H9 (cell line): Measurements from ENCODE around the gene ZNF557. TPM values are rescaled to one million over a fixed set of nuclear protein-coding genes. Genes with fewer than 3 reads are reported as not detected.

Experiments
- DNase-seq: peaks from one replicate; pipeline ENCODE4 v3.0.0-alpha.2; 2017
- H2AFZ ChIP-seq: one replicate; pipeline ENCODE4 v1.6.1; 2013; ENCODE audit warnings: mild to moderate bottlenecking, low read length, control low read depth, moderate library complexity
- H2AK5ac ChIP-seq: 2 replicates; pipeline ENCODE4 v1.6.1; 2013; ENCODE audit warnings: low read length, control low read depth, mixed read lengths; ENCODE audit not compliant: insufficient read length
- H2BK120ac ChIP-seq: one replicate; pipeline ENCODE4 v1.6.1; 2013; ENCODE audit warnings: low read depth, mild to moderate bottlenecking, low read length, control low read depth, inconsistent platforms; ENCODE audit not compliant: poor library complexity, severe bottlenecking
- H2BK12ac ChIP-seq: 2 replicates; pipeline ENCODE4 v1.6.1; 2013; ENCODE audit warnings: low read length, control low read depth, mixed read lengths, low read depth; ENCODE audit not compliant: insufficient read length
- H2BK15ac ChIP-seq: 2 replicates; pipeline ENCODE4 v1.6.1; 2013; ENCODE audit warnings: low read depth, low read length, control low read depth
- H2BK20ac ChIP-seq: one replicate; pipeline ENCODE4 v1.6.1; 2013; ENCODE audit warnings: low read depth, mild to moderate bottlenecking, low read length, control low read depth, inconsistent platforms; ENCODE audit not compliant: poor library complexity, severe bottlenecking
- H2BK5ac ChIP-seq: 2 replicates; pipeline ENCODE4 v1.6.1; 2013; ENCODE audit warnings: low read length, control low read depth, mixed read lengths; ENCODE audit not compliant: insufficient read length
- H3K14ac ChIP-seq: 2 replicates; pipeline ENCODE4 v1.6.1; 2013; ENCODE audit warnings: low read length, control low read depth; ENCODE audit not compliant: insufficient read depth
- H3K18ac ChIP-seq: 2 replicates; pipeline ENCODE4 v1.6.1; 2013; ENCODE audit warnings: low read depth, mild to moderate bottlenecking, mixed read lengths, low read length, control low read depth; ENCODE audit not compliant: insufficient read length
- H3K23ac ChIP-seq: 2 replicates; pipeline ENCODE4 v1.6.1; 2013; ENCODE audit warnings: low read length, control low read depth, mixed read lengths, low read depth; ENCODE audit not compliant: insufficient read length
- H3K23me2 ChIP-seq: 2 replicates; pipeline ENCODE4 v1.6.1; 2013; ENCODE audit warnings: low read depth, mild to moderate bottlenecking, mixed read lengths, low read length, control low read depth; ENCODE audit not compliant: insufficient read length, poor library complexity, severe bottlenecking
- H3K27ac ChIP-seq: 2 replicates; pipeline ENCODE4 v1.5.1; 2013; ENCODE audit warnings: low read length, control low read depth, mixed read lengths, low read depth; ENCODE audit not compliant: insufficient read length
- H3K27me3 ChIP-seq: 2 replicates; pipeline ENCODE4 v1.6.1; 2013; ENCODE audit warnings: low read length, control low read depth, inconsistent platforms; ENCODE audit not compliant: insufficient read depth
- H3K4ac ChIP-seq: 2 replicates; pipeline ENCODE4 v1.6.1; 2013; ENCODE audit warnings: low read depth, mild to moderate bottlenecking, control low read depth, inconsistent platforms, low read length, moderate library complexity
- H3K4me1 ChIP-seq: 2 replicates; pipeline ENCODE4 v1.6.1; 2013; ENCODE audit warnings: low read length, control low read depth, inconsistent platforms; ENCODE audit not compliant: insufficient read depth
- H3K4me2 ChIP-seq: 2 replicates; pipeline ENCODE4 v1.6.1; 2013; ENCODE audit warnings: low read length, control low read depth, mixed read lengths; ENCODE audit not compliant: insufficient read length, insufficient read depth
- H3K56ac ChIP-seq: 2 replicates; pipeline ENCODE4 v1.6.1; 2013; ENCODE audit warnings: low read depth, mild to moderate bottlenecking, mixed read lengths, low read length, control low read depth; ENCODE audit not compliant: insufficient read length
- H3K79me1 ChIP-seq: 2 replicates; pipeline ENCODE4 v1.6.1; 2013; ENCODE audit warnings: low read depth, mild to moderate bottlenecking, moderate library complexity, low read length, control low read depth, inconsistent platforms; ENCODE audit not compliant: insufficient read depth, poor library complexity, severe bottlenecking
- H3K79me2 ChIP-seq: 2 replicates; pipeline ENCODE4 v1.6.1; 2013; ENCODE audit warnings: low read length, control low read depth, inconsistent platforms; ENCODE audit not compliant: insufficient read depth
- H3K9ac ChIP-seq: 2 replicates; pipeline ENCODE4 v1.6.1; 2013; ENCODE audit warnings: low read length, control low read depth, mixed read lengths; ENCODE audit not compliant: insufficient read length; ENCODE audit errors: extremely low read depth
- H3K9me3 ChIP-seq: one replicate; pipeline ENCODE4 v1.6.1; 2013; ENCODE audit warnings: low read depth, low read length, inconsistent platforms; ENCODE audit not compliant: control insufficient read depth
- H3T11ph ChIP-seq: one replicate; pipeline ENCODE4 v1.6.1; 2013; ENCODE audit warnings: mild to moderate bottlenecking, low read length, control low read depth, inconsistent platforms
- H4K20me1 ChIP-seq: one replicate; pipeline ENCODE4 v1.6.1; 2013; ENCODE audit not compliant: control insufficient read depth, insufficient read length, insufficient read depth
- H4K5ac ChIP-seq: 2 replicates; pipeline ENCODE4 v1.6.1; 2013; ENCODE audit warnings: low read depth, mild to moderate bottlenecking, mixed read lengths, low read length, control low read depth; ENCODE audit not compliant: insufficient read length
- H4K8ac ChIP-seq: replicated peaks from 2 replicates; pipeline ENCODE4 v1.6.1; 2013; ENCODE audit warnings: low read length, control low read depth, mixed read lengths, low read depth; ENCODE audit not compliant: insufficient read length
- H4K91ac ChIP-seq: 2 replicates; pipeline ENCODE4 v1.6.1; 2013; ENCODE audit warnings: low read depth, mild to moderate bottlenecking, moderate library complexity, mixed read lengths, low read length, control low read depth; ENCODE audit not compliant: insufficient read length
- H3K27ac Mint-ChIP-seq, 3 experiments: 2 replicates in 2 of 3; 3 replicates in 1 of 3; pipeline ENCODE4 v1.8.0; 2020 to 2021; ENCODE audit warnings: mixed read lengths in 3 of 3, mild to moderate bottlenecking in 1 of 3, moderate library complexity in 1 of 3
- H3K27me3 Mint-ChIP-seq: 2 replicates; pipeline ENCODE4 v1.8.0; 2021; ENCODE audit warnings: low read depth, mild to moderate bottlenecking, moderate library complexity, mixed read lengths
- H3K36me3 Mint-ChIP-seq, 3 experiments: 2 replicates in 2 of 3; 3 replicates in 1 of 3; pipeline ENCODE4 v1.8.0; 2020 to 2021; ENCODE audit warnings: low read depth in 3 of 3, mixed read lengths in 3 of 3; ENCODE audit not compliant: insufficient read depth in 1 of 3
- H3K4me1 Mint-ChIP-seq, 2 experiments: 2 replicates each; pipeline ENCODE4 v1.8.0; 2020; ENCODE audit warnings: mixed read lengths in 2 of 2
- H3K4me3 Mint-ChIP-seq, 2 experiments: 2 replicates in 1 of 2; 3 replicates in 1 of 2; pipeline ENCODE4 v1.8.0; 2020 to 2021; ENCODE audit warnings: mild to moderate bottlenecking in 2 of 2, mixed read lengths in 2 of 2, moderate library complexity in 1 of 2
- H3K9me3 Mint-ChIP-seq, 2 experiments: 2 replicates in 1 of 2; 3 replicates in 1 of 2; pipeline ENCODE4 v1.8.0; 2020; ENCODE audit warnings: mild to moderate bottlenecking in 2 of 2, mixed read lengths in 2 of 2, moderate library complexity in 1 of 2
- CTCF ChIP-seq: fragments of 200-600 bp; sonication (generic); conservative IDR thresholded peaks from 3 replicates; pipeline ENCODE4 v1.8.0; 2021; ENCODE audit warnings: antibody characterized with exemption, mild to moderate bottlenecking
- WGBS: extraction: QIAGEN DNeasy Blood & Tissue Kit; methylation state at CpG from one replicate; pipeline ENCODE4 v1.1.7; 2013; ENCODE audit warnings: missing lambda C conversion rate, low lambda C conversion rate, mixed read lengths; ENCODE audit not compliant: insufficient read length; ENCODE audit errors: extremely low coverage; 5-methylcytosine and 5-hydroxymethylcytosine counted together
- total RNA-seq: library from RNA; stranded (reverse); gene quantifications from 2 replicates; pipeline ENCODE4 v1.2.1, GENCODE V29; 2021

Gene ZNF557
- total RNA-seq, 1 experiment from 2014 or later = 12.2 TPM

GRCh38 chr19:7098096-7098495 lies 28.6 kb downstream of the ZNF557 start:
- no peak overlapping the region for H3K56ac ChIP-seq
- H2BK5ac ChIP-seq = no peak overlapping the region
- peaks cover 6% of the 10 kb centered on the region for H3K27me3 Mint-ChIP-seq
- no peak overlapping the region for H3K14ac ChIP-seq
- no peaks in the 10 kb centered on the region for H3K23me2 ChIP-seq
- H3K9ac ChIP-seq = no peak overlapping the region
- H4K5ac ChIP-seq = no peak overlapping the region
- H2BK15ac ChIP-seq = no peak overlapping the region
- H3K4me3 Mint-ChIP-seq = peak overlapping the region; percentile 84 to 86
- H4K91ac ChIP-seq = no peak overlapping the region
- H2BK12ac ChIP-seq = no peak overlapping the region
- H3K23ac ChIP-seq = no peak overlapping the region
- no peak overlapping the region for H2AFZ ChIP-seq
- H3K27ac ChIP-seq = no peak overlapping the region
- no peak overlapping the region for H2AK5ac ChIP-seq
- no peak overlapping the region for H3T11ph ChIP-seq
- no peaks in the 10 kb centered on the region for H4K20me1 ChIP-seq
- no peak overlapping the region for H3K18ac ChIP-seq
- H3K9me3 ChIP-seq = peaks cover 5% of the 10 kb centered on the region
- H2BK120ac ChIP-seq = no peak overlapping the region
- H3K36me3 Mint-ChIP-seq = peaks cover 32 to 34% (median 34%) of the 10 kb centered on the region in 3 experiments
- no peak for TF ChIP-seq CTCF
- no peak for DNase-seq
- H3K4me1 Mint-ChIP-seq = peaks cover 10 to 11% of the 10 kb centered on the region in 2 experiments
- no peak overlapping the region for H3K4ac ChIP-seq
- no peaks in the 10 kb centered on the region for H3K79me1 ChIP-seq
- H2BK20ac ChIP-seq = no peak overlapping the region
- no peaks in the 10 kb centered on the region for H3K4me1 ChIP-seq
- no peak overlapping the region for H4K8ac ChIP-seq
- peak overlapping the region in 2 of 3 experiments; percentile 98 to 99; a peak in 3 of 7 replicates for H3K27ac Mint-ChIP-seq
- peak overlapping the region; percentile 54 for H3K4me2 ChIP-seq
- no CpG with 5 or more reads among the region's 3 CpGs for WGBS
- no peaks in the 10 kb centered on the region for H3K79me2 ChIP-seq
- peaks cover 42 to 45% of the 10 kb centered on the region in 2 experiments for H3K9me3 Mint-ChIP-seq
- H3K27me3 ChIP-seq = no peaks in the 10 kb centered on the region
